GM12878 (cell line): ENCODE measurements around the gene TRIM67. TPM values are rescaled to one million over a fixed set of nuclear protein-coding genes. Genes with fewer than 3 reads are reported as not detected.

Experiments used
- ATAC-seq: fragments of 200-7000 bp; cut with Tn5 transposase; 3 replicates; pipeline ENCODE4 v1.9.1; 2020; ENCODE audit warnings: mild to moderate bottlenecking, moderate library complexity
- BruUV-seq: library from RNA; stranded (reverse); fragments of 400-500 nt; replicated peaks from 2 replicates; lab custom pipeline; 2021; lab: Mats Ljungman, UMichigan
- CTCF ChIA-PET: fragments of 300-600 bp; sonication (Branson Sonifier 250); formaldehyde crosslinking; extraction: SDS; loops from one replicate; lab custom pipeline; 2021; ENCODE audit warnings: inconsistent platforms; lab: Yijun Ruan, JAX
- POLR2A ChIA-PET: fragments of 350-600 bp; formaldehyde crosslinking; extraction: SDS; loops from one replicate; lab custom pipeline; 2021; ENCODE audit warnings: inconsistent platforms; lab: Charles Lee
- RAD21 ChIA-PET: fragments of 300-600 bp; sonication (Branson Sonifier 250); formaldehyde crosslinking; loops from one replicate; lab custom pipeline; 2023; ENCODE audit warnings: antibody characterized with exemption; ENCODE audit not compliant: unreplicated experiment; lab: Charles Lee
- SMC1A ChIA-PET: fragments of 300-600 bp; sonication (Branson Sonifier 250); formaldehyde crosslinking; loops from one replicate; lab custom pipeline; 2023; ENCODE audit not compliant: unreplicated experiment, uncharacterized antibody; lab: Charles Lee
- DNase-seq: peaks from one replicate; pipeline ENCODE4 v3.0.0-alpha.2; 2011; ENCODE audit warnings: low read depth, low spot score
- FAIRE-seq: peaks from 3 replicates; lab custom pipeline; 2011; peaks lifted over from hg19 to GRCh38; lab: Jason Lieb, UNC
- H2AFZ ChIP-seq: 2 replicates; pipeline ENCODE4 v1.6.0; 2011; ENCODE audit warnings: low read depth, low read length, control low read depth; ENCODE audit not compliant: control insufficient read depth
- H3K27ac ChIP-seq: 2 replicates; pipeline ENCODE4 v1.5.1; 2011; ENCODE audit warnings: control low read depth; ENCODE audit not compliant: control insufficient read depth, insufficient read depth
- H3K27me3 ChIP-seq, 2 experiments: replicated peaks in 1 of 2; 2 replicates each; pipeline versions ENCODE4 v1.6.0 to v1.6.1; 2011; ENCODE audit warnings: low read length in 1 of 2; ENCODE audit not compliant: control insufficient read depth in 2 of 2, insufficient read depth in 2 of 2
- H3K36me3 ChIP-seq, 2 experiments: 2 replicates each; pipeline ENCODE4 v1.5.1; 2011; ENCODE audit warnings: low read length in 1 of 2; ENCODE audit not compliant: control insufficient read depth in 2 of 2, insufficient read depth in 2 of 2
- H3K4me1 ChIP-seq: 2 replicates; pipeline ENCODE4 v1.6.1; 2011; ENCODE audit warnings: mild to moderate bottlenecking, low read length, moderate library complexity, mixed read lengths; ENCODE audit not compliant: control insufficient read depth, insufficient read depth
- H3K4me2 ChIP-seq: 2 replicates; pipeline ENCODE4 v1.6.0; 2011; ENCODE audit warnings: control low read depth; ENCODE audit not compliant: control insufficient read depth, insufficient read depth
- H3K4me3 ChIP-seq: fragments of 200-600 bp; sonication (generic); 2 replicates; pipeline ENCODE4 v1.5.1; 2016
- H3K79me2 ChIP-seq: 2 replicates; pipeline ENCODE4 v1.6.0; 2011; ENCODE audit warnings: low read length; ENCODE audit not compliant: control insufficient read depth, insufficient read depth
- H3K9ac ChIP-seq: 2 replicates; pipeline ENCODE4 v1.8.0; 2011; ENCODE audit warnings: low read length, control low read depth, mixed read lengths; ENCODE audit not compliant: control insufficient read depth, insufficient read depth
- H3K9me3 ChIP-seq: replicated peaks from 3 replicates; pipeline ENCODE4 v1.5.1; 2011; ENCODE audit warnings: mild to moderate bottlenecking, low read length; ENCODE audit not compliant: control insufficient read depth, insufficient read depth
- H4K20me1 ChIP-seq: 2 replicates; pipeline ENCODE4 v1.6.0; 2011; ENCODE audit not compliant: control insufficient read depth, insufficient read depth
- BCL3 ChIP-seq: IDR thresholded peaks from 2 replicates; pipeline ENCODE4 v1.6.1; 2011; ENCODE audit warnings: borderline replicate concordance, low read depth, mild to moderate bottlenecking, moderate library complexity, low read length; ENCODE audit not compliant: insufficient read depth, poor library complexity, severe bottlenecking
- BCLAF1 ChIP-seq: fragments of 450-650 bp; IDR thresholded peaks from 2 replicates; pipeline ENCODE4 v1.6.1; 2017; ENCODE audit warnings: antibody characterized with exemption, mild to moderate bottlenecking, moderate library complexity
- CREM ChIP-seq: IDR thresholded peaks from 2 replicates; pipeline ENCODE4 v1.6.1; 2014; ENCODE audit warnings: antibody characterized with exemption, low read depth
- E2F4 ChIP-seq: IDR thresholded peaks from 2 replicates; pipeline ENCODE4 v1.6.1; 2012; ENCODE audit warnings: low read depth, low read length, improper control_type of control experiment
- JUND ChIP-seq: IDR thresholded peaks from 2 replicates; pipeline ENCODE4 v1.6.1; 2012; ENCODE audit warnings: low read depth, mild to moderate bottlenecking, low read length, improper control_type of control experiment, moderate library complexity
- MAX ChIP-seq: IDR thresholded peaks from 2 replicates; pipeline ENCODE4 v1.6.1; 2012; ENCODE audit warnings: low read depth, low read length, improper control_type of control experiment
- STAT3 ChIP-seq: IDR thresholded peaks from 2 replicates; pipeline ENCODE4 v1.6.1; 2011; ENCODE audit warnings: low read depth, low read length, improper control_type of control experiment
- ZBTB11 ChIP-seq: fragments of 450-650 bp; formaldehyde crosslinking; IDR thresholded peaks from 2 replicates; pipeline ENCODE4 v1.5.0; 2022; ENCODE audit warnings: mild to moderate bottlenecking, missing genetic modification characterization
- WGBS: methylation state at CpG from one replicate; pipeline ENCODE4 v1.1.6; 2016; ENCODE audit warnings: low lambda C conversion rate; ENCODE audit not compliant: insufficient replicate concordance, insufficient coverage; ENCODE audit errors: missing lambda C conversion rate; 5-methylcytosine and 5-hydroxymethylcytosine counted together
- in situ Hi-C: fragments of 300-500 bp; cut with MboI; formaldehyde crosslinking; loops from 9 replicates; pipeline ENCODE4 v1.14.3; 2018; ENCODE audit warnings: mixed read lengths
- intact Hi-C: fragments of 100-400 bp; cut with micrococcal nuclease; formaldehyde crosslinking; loops from one replicate; pipeline ENCODE4 v1.14.2; 2022; ENCODE audit not compliant: unreplicated experiment
- polyA plus RNA-seq, 11 experiments: library from polyadenylated mRNA; depleted of rRNA in 4 of 11; unstranded in 6 of 11; stranded (reverse) in 5 of 11; fragments of >200 nt; fragmentation: Nextera tagmentation in 4 of 11; fragmentation: Illumina TruSeq in 1 of 11; extraction: Ambion mirVana in 4 of 11; extraction: Trizol in 1 of 11; gene quantifications; 1 replicate in 1 of 11; 2 replicates in 10 of 11; pipeline versions ENCODE4 v1.2.1 to v1.2.3, GENCODE V29; 2011 to 2016; ENCODE audit warnings: inconsistent platforms in 2 of 11, missing spikeins in 2 of 11, low read depth in 1 of 11
- total RNA-seq, 4 experiments: library from RNA; depleted of rRNA in 3 of 4; stranded (reverse); fragments of >200 nt in 3 of 4; fragmentation: Illumina TruSeq in 1 of 4; extraction: Trizol in 1 of 4; gene quantifications; 2 replicates each; pipeline versions ENCODE4 v1.2.1 to v1.2.3, GENCODE V29; 2013 to 2021

The TRIM67 gene
- total and polyA plus RNA-seq, 10 of the 15 experiments (the other 5 are each of a cell fraction or from before 2014, with no cell fraction given) = under 0.01 to 0.01 TPM; not detected in 8

- TF ChIP-seq BCLAF1 (no peak), JUND (no peak), MAX (no peak), E2F4 (no peak)
These were observed 54.6 kb downstream of the TRIM67 start (continued) for GRCh38 chr1:231216498-231216897.

- intact Hi-C loops = no loop called here
- FAIRE-seq = no peak
- TF ChIP-seq CREM (no peak), BCL3 (no peak), ZBTB11 (no peak), STAT3 (no peak)
These were observed 55.2 kb downstream of the TRIM67 start for GRCh38 chr1:231217056-231217455.

More at GRCh38 chr1:231217056-231217455, 55.2 kb downstream of the TRIM67 start:
- no peak overlapping the region for H3K9ac ChIP-seq
- WGBS = 88% methylated on average over 11 of the region's 11 CpGs
- H3K9me3 ChIP-seq = no peaks in the 10 kb centered on the region
- in situ Hi-C loops = loop anchor here (10.0 kb wide), 1 partner anchor 582 kb away; no protein-coding TSS in a partner anchor
- DNase-seq = no peak
- no peak for ATAC-seq
- no peak overlapping the region for H3K4me2 ChIP-seq
- H3K36me3 ChIP-seq = no peaks in the 10 kb centered on the region
- RAD21 ChIA-PET = interaction anchor here (0.6 kb wide), 1 partner anchor 123 kb away, joined by 4 read pairs; no protein-coding TSS in a partner anchor
- POLR2A ChIA-PET = interaction anchor here (0.6 to 1.0 kb wide), 2 partner anchors 23 to 77 kb away, joined by 4 to 6 read pairs; no protein-coding TSS in a partner anchor
- CTCF ChIA-PET = interaction anchor here (1.6 kb wide), 1 partner anchor 9 kb away, joined by 3 read pairs; no protein-coding TSS in a partner anchor
- BruUV-seq = no TSS peak
- no peaks in the 10 kb centered on the region for H4K20me1 ChIP-seq
- H2AFZ ChIP-seq = no peak overlapping the region
- no peaks in the 10 kb centered on the region; a peak in 1 of 4 replicates for H3K27me3 ChIP-seq
- H3K4me1 ChIP-seq = peaks cover 12% of the 10 kb centered on the region
- no peaks in the 10 kb centered on the region for H3K79me2 ChIP-seq
- no peak overlapping the region for H3K4me3 ChIP-seq
- H3K27ac ChIP-seq = no peak overlapping the region
- SMC1A ChIA-PET = interaction anchor here (1.1 kb wide), 1 partner anchor 10 kb away, joined by 3 read pairs; no protein-coding TSS in a partner anchor
